GM21447 (cell line): Measurements from ENCODE around the gene ELP6.
"Not testable (repeated sequence)": the region's sequence is repeated elsewhere in the genome, so short reads cannot be mapped to it uniquely, and the experiment has no call there.

Source experiments
- ATAC-seq: cut with Tn5 transposase; IDR thresholded peaks from one replicate; pipeline ENCODE4 v1.9.1; 2021; ENCODE audit not compliant: unreplicated experiment

Gene ELP6

DNA sequence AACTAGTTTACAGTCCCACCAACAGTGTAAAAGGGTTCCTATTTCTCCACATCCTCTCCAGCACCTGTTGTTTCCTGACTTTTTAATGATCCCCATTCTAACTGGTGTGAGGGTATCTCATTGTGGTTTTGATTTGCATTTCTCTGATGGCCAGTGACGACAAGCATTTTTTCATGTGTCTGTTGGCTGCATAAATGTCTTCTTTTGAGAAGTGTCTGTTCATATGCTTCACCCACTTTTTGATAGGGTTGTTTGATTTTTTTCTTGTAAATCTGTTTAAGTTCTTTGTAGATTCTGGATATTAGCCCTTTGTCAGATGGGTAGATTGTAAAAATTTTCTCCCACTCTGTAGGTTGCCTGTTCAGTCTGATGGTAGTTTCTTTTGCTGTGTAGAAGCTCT, 45.2 kb downstream of the ELP6 start:
- not testable (repeated sequence) for ATAC-seq

DNA sequence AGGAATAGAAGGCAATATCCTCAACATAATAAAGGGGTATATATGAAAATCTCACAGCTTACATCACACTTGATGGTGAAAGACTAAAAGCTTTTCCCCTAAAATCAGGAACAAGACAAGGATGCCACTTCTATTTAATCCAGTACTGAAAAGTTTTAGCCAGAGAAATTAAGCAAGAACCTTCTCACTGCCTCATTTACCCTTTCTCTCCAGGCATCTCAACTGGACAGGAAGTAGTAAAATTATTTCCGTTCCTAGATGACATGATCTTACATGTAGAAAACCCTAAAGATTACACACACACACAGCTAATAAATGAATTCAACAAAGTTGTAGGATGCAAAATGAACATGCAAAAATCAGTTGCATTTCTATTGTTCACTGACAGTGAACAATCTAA, 48.9 kb downstream of the ELP6 start:
- ATAC-seq, result no peak

DNA sequence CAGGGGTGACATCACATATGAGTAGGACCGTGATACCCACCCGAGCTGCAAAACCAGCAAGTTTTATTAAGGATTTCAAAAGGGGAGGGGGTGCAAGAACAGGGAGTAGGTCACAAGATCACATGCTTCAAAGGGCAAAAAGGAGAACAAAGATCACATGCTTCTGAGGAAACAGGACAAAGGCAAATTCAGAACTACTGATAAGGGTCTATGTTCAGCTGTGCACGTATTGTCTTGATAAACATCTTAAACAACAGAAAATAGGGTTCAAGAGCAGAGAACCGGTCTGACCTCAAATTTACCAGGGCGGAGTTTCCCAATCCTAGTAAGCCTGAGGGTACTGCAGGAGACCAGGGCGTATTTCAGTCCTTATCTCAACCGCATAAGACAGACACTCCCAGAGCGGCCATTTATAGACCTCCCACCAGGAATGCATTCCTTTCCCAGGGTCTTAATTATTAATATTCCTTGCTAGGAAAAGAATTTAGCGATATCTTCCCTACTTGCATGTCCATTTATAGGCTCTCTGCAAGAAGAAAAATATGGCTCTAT, 53.9 kb downstream of the ELP6 start:
- ATAC-seq, result not testable (repeated sequence)

DNA sequence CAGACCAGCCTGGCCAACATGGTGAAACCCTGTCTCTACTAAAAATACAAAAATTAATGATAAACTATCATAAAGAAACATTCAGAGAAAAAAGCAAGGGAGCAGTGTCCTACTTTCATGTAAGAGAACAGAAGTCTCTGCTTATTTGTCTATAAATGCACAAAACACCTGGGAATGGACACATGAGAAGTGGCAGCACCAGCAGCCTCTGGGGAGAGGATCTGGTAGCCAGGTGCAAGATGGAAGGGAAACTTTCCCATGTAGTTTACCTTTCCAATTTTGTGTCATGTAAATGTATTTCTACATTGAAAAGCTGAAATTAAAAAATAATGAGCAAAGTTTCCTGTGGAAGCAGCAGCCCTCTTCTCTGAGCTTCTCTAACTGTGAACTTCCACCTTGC, 56.5 kb downstream of the ELP6 start:
- no peak for ATAC-seq

DNA sequence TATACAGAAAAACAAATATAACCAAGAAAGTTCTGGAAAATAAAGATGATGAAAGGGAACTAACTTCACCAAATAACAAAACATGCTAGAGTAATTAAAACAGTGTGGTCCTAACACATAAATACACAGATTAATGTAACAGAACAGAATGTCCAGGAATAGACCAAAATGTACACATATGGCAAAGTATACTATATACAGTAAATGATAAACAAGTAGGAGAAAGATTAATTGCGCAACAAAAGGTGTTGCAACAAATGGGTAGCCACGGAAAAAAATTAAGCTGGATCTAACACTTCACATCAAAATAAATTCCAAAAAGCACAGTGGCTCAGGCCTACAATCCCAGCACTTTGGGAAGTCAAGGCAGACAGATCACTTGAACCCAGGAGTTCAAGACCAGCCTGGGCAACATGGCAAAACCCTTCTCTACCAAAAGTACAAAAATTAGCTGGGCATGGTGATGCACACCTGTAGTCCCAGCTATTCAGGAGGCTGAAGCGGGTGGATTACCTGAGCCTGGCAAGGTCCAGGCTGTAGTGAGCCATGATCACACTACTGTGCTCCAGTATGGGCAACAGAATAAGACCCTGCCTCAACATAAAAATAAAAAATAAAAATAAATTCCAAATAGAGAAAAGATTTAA, 57.6 kb downstream of the ELP6 start:
- no peak for ATAC-seq

DNA sequence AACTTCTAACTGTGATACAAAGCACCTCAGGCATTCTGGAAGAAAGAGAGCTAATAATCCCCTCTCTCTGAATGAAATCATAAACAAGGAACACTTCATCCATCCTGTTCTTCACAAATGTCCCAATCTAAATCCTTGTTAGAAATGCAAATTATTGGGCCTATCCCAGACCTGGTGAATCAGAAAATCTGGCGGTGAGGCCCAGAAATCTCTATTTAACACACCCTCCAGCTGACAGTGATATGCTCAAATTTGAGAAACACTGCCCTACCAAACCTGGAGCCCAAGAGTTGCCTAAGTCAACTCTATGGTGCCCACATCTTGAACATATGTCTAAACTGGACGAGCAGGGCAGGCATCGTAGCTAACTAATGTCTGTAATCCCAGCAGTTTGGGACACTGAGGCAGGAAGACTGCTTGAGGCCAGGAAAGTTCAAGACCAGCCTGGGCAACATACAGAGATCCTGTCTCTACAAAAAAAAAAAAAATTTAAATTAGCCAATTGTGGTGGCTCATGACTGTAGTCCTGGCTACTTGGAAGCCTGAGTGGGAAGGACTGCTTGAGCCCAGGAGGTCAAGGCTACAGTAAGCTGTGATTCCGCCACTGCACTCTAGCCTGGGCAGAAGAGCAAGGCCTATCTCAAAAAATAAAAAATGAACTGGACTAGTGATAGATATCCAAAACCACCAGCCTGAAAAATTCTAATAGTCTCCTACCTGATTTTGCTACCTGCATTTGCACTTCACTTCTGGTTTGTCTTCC, 60.9 kb downstream of the ELP6 start:
- ATAC-seq, result no peak
